Measurements from ENCODE around the gene FER1L5.

GRCh38 chr2:96701636-96702035 lies 59.1 kb downstream of the FER1L5 start:
- TF ChIP-seq CTCF (IDR thresholded peaks at IDR 0.05 in 4 of 5, conservative IDR thresholded peaks at IDR 0.05 in 1 of 5) (no peak), POLR2A (IDR thresholded peaks at IDR 0.05) (no peak)
